Naive thymus-derived CD8-positive, alpha-beta T cell (primary cell): Measurements from ENCODE around the gene LPO. TPM values are rescaled to one million over a fixed set of nuclear protein-coding genes. Genes with fewer than 3 reads are reported as not detected.

Source experiments
- ATAC-seq, 2 donors: fragments of 150-1000 bp; cut with Tn5 transposase in 1 of 2; sonication (Bioruptor Pico), chemical (Tn5 transposase) in 1 of 2; 1 replicate in 1 of 2; 2 replicates in 1 of 2; pipeline ENCODE4 v1.10.0; 2021; ENCODE audit warnings: mild to moderate bottlenecking in 2 of 2, moderate library complexity in 2 of 2
- POLR2A ChIA-PET: fragments of 350-600 bp; sonication (Branson Sonifier 250); formaldehyde crosslinking; loops from one replicate; lab custom pipeline; 2021; ENCODE audit warnings: antibody characterized with exemption; lab: Charles Lee
- DNase-seq, 10 donors: peaks; one replicate each; pipeline versions ENCODE4 v3.0.0 to v3.0.0-alpha.2; 2020 to 2022
- H3K27ac Mint-ChIP-seq, 10 donors: one replicate each; pipeline ENCODE4 v1.8.0; 2020 to 2022; ENCODE audit warnings: mild to moderate bottlenecking in 10 of 10, mixed read lengths in 10 of 10, moderate library complexity in 4 of 10, inconsistent platforms in 1 of 10
- H3K27me3 Mint-ChIP-seq, 5 donors: one replicate each; pipeline ENCODE4 v1.8.0; 2021 to 2022; ENCODE audit warnings: mixed read lengths in 5 of 5
- H3K36me3 Mint-ChIP-seq, 3 donors: one replicate each; pipeline ENCODE4 v1.8.0; 2020 to 2022; ENCODE audit warnings: mixed read lengths in 3 of 3, mild to moderate bottlenecking in 2 of 3, inconsistent platforms in 1 of 3
- H3K4me1 Mint-ChIP-seq, 4 donors: one replicate each; pipeline ENCODE4 v1.8.0; 2021 to 2022; ENCODE audit warnings: mixed read lengths in 4 of 4
- H3K4me3 Mint-ChIP-seq, 10 donors: one replicate each; pipeline ENCODE4 v1.8.0; 2020 to 2022; ENCODE audit warnings: mild to moderate bottlenecking in 10 of 10, mixed read lengths in 10 of 10, moderate library complexity in 6 of 10, inconsistent platforms in 1 of 10
- H3K9me3 Mint-ChIP-seq, 9 donors: one replicate each; pipeline ENCODE4 v1.8.0; 2020 to 2022; ENCODE audit warnings: mixed read lengths in 9 of 9, mild to moderate bottlenecking in 3 of 9, inconsistent platforms in 1 of 9, moderate library complexity in 1 of 9
- polyA plus RNA-seq, 3 donors: library from polyadenylated mRNA; unstranded; fragments of 300-500 nt; fragmentation: Illumina TruSeq; gene quantifications; one replicate each; pipeline ENCODE4 v1.2.3, GENCODE V29; 2021
- total RNA-seq, 8 experiments: library from RNA in 2 of 8; stranded (reverse) in 2 of 8; gene quantifications; one replicate each; pipeline ENCODE4 v1.2.3 and lab custom pipeline; 2021 to 2026

Gene LPO
- total and polyA plus RNA-seq, 5 experiments from 2014 or later = not detected

DNA sequence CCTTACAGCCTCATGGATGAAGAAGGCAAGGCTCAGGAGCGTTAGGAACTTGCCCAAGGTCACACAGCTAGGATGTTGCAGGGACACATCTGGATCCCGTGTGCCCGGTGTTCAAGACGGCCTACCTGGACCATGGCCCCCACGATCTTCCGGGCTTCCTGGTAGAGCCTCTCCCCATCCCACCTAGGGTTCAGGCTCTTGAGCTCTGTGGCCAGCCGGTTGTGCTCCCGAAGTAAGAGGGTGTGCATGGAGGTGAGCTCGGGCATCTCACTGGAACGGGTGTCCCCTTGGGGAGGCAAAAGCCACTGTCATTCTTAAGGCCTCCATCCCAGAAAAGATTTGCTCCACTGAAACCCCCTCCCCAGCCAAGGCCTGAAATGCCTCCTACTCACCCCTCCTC lies 37.0 kb downstream of the LPO start:
- peaks cover 0 to 29% (median 18%) of the 10 kb centered on the region in 5 donors for H3K27me3 Mint-ChIP-seq
- H3K4me3 Mint-ChIP-seq = no peak overlapping the region
- POLR2A ChIA-PET = no interaction called here
- H3K4me1 Mint-ChIP-seq = peaks cover 2 to 8% (median 4%) of the 10 kb centered on the region in 4 donors
- no peak overlapping the region for H3K27ac Mint-ChIP-seq
- H3K9me3 Mint-ChIP-seq = peaks cover 0 to 4% (median 0%) of the 10 kb centered on the region in 9 donors
- no peak for ATAC-seq
- DNase-seq = no peak
- H3K36me3 Mint-ChIP-seq = no peaks in the 10 kb centered on the region

DNA sequence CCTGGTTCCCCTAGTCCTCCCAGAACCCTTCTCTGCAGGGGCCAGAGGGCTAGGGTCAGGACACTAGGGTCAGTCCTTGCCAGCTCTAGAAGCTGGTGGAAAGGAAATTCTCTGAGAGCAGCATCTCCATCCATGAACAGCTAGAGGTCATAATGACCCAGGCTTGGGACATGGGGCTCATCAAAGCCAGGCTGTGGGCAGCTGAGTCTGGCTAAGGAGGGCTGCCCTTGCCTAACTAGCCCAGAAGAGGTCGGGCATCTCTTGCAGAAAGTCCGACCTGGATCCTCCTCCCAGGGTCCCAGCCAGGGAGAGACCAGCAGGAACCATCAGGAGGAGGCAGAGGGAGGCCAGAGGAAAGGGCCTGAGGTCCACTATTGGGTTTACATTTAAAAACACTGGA lies 38.0 kb downstream of the LPO start:
- Mint-ChIP-seq H3K27me3 (peaks cover 0 to 36% (median 22%) of the 10 kb centered on the region in 5 donors), H3K27ac (no peak overlapping the region), H3K4me3 (no peak overlapping the region), H3K36me3 (no peaks in the 10 kb centered on the region), H3K4me1 (peaks cover 2 to 8% (median 5%) of the 10 kb centered on the region in 4 donors), H3K9me3 (peaks cover 0 to 4% (median 0%) of the 10 kb centered on the region in 9 donors)
- DNase-seq = no peak
- no peak for ATAC-seq
- POLR2A ChIA-PET = no interaction called here

DNA sequence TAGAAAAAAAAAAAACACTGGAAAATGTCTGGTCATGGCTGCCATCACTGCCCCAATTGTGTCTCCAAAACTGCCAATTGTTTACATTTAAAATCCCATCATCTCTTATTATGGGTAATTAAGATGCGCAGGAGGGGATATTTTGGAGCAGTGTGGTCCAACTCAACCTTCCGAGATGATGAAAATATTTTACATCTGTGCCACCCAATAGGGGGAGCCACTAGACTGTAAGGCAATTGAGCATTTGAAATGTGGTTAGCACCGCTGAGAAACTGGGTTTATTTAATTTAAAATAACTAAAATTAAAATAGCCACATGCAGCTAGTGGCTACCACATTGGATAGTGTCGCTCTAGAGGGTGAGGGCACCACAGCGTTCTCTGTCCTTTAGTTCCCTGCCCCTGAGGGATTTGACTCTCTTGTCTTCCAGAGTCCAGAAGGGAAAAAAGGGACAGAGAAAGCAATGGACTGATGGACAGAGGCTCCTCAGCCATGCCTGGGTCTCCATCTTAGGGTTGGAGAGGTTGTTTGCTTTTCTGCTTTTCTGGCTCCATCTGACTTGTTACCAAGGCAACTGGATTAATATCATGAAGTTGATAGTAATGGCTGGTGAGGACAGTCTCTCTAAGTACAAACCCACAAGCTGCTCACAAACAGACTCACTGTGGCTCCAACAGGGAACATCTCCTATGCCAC lies 38.9 kb downstream of the LPO start:
- H3K4me3 Mint-ChIP-seq = no peak overlapping the region
- H3K9me3 Mint-ChIP-seq = peaks cover 0 to 4% (median 0%) of the 10 kb centered on the region in 9 donors
- POLR2A ChIA-PET = no interaction called here
- peak in 2 of 10 donors; percentile 10 to 25 for DNase-seq
- H3K27ac Mint-ChIP-seq = no peak overlapping the region
- H3K36me3 Mint-ChIP-seq = no peaks in the 10 kb centered on the region
- peaks cover 2 to 8% (median 5%) of the 10 kb centered on the region in 4 donors for H3K4me1 Mint-ChIP-seq
- ATAC-seq = no peak
- H3K27me3 Mint-ChIP-seq = peaks cover 0 to 36% (median 22%) of the 10 kb centered on the region in 5 donors

DNA sequence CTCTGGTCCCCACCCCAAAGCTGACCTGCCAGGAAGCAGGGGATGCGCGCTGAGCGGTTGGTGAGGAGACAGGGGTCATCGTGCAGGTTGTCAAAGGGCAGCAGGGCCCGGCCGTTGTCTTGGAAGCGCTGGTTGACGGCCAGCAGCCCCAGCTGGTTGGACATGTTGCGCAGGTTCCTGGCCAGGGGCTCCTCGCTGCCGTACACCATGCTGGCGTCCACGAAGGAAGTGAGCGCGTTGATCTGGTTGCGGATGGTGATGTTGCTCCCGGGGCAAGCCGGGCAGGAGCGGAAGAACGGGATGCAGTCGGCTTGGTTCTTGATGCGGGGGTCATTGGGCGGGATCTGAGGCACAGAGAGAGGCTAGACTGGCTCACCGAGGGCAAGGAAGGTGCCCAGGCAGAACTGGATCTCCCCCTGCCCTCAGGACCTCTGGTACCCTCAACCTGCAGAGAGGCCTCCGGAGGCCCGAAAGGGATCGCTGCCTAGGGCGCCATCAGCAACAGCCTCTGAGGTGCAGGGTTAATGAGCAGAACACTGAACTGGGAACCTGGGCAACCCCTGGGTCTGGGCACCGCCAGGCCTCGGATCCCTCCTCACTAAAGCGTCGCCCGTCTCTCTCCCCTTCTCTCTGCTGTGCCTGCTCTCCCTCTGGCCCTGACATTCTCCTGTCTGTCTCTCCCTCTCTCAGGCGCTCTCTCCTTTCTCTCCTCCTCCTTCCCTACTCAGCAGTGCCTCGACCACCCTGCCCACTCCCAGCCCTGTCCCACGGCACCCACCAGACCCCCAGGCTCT lies 39.6 kb downstream of the LPO start:
- Mint-ChIP-seq H3K9me3 (peaks cover 0 to 4% (median 0%) of the 10 kb centered on the region in 9 donors), H3K27ac (no peak overlapping the region), H3K4me1 (peaks cover 2 to 8% (median 5%) of the 10 kb centered on the region in 4 donors), H3K36me3 (no peaks in the 10 kb centered on the region), H3K27me3 (peaks cover 0 to 36% (median 22%) of the 10 kb centered on the region in 5 donors), H3K4me3 (no peak overlapping the region)
- POLR2A ChIA-PET = no interaction called here
- ATAC-seq (no peak), DNase-seq (no peak)

DNA sequence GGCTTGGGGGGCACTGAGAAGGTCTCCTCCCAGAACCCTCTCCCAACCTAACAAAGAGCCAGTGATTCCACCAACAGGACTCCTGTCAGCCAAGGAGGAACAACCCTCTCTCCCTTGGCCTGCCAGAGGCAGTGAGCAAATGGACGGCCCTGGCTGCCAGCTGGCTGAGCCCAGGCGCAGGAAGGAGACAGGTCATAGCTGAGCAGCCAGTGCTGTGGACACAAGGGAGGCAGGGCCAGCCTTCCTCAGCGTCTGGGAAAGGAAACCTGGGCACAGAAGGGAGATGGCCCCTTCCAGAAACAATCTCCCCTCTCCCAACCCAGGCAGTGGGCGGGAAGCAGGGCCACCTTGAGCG lies 40.3 kb downstream of the LPO start:
- Mint-ChIP-seq H3K36me3 (no peaks in the 10 kb centered on the region), H3K27me3 (peaks cover 0 to 41% (median 24%) of the 10 kb centered on the region in 5 donors), H3K27ac (no peak overlapping the region), H3K4me1 (peaks cover 2 to 8% (median 5%) of the 10 kb centered on the region in 4 donors), H3K9me3 (peaks cover 0 to 4% (median 0%) of the 10 kb centered on the region in 9 donors), H3K4me3 (peak overlapping the region in 1 of 10 donors; percentile 19)
- ATAC-seq (no peak), DNase-seq (no peak)
- POLR2A ChIA-PET = no interaction called here

DNA sequence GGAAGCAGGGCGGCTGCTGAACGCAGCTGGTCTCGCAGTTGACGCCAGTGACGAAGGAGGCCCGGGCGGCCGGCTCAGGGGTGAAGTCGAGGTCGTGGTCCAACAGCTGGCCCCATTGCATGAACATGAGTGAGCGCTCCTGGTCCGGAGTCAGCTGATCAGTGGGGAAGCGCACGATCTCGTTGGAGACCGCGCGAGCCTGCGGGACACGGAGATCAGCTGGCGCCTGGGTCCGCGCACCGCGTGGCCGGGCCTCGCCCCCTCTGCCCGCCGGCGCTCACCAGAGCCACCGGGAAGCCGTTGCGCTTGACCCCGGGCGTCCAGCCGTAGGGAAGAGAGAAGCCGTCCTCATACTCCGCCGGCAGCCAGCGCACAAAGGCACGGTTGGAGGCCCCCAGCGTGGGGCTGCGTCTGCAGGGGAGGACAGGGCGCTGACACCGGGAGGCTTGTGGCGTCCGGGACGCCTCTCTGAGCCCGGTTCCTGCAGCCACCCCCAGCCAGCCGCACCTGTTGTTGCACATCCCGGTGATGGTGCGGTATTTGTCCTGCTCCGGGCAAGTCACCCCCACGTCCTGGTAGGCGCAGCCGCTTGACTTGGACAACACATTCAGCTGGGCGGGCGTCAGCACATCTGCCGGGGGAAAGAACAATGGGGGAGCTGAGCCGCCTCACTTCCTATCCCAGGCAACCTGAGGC lies 40.8 kb downstream of the LPO start:
- peak in 1 of 2 donors; percentile 35 for ATAC-seq

DNA sequence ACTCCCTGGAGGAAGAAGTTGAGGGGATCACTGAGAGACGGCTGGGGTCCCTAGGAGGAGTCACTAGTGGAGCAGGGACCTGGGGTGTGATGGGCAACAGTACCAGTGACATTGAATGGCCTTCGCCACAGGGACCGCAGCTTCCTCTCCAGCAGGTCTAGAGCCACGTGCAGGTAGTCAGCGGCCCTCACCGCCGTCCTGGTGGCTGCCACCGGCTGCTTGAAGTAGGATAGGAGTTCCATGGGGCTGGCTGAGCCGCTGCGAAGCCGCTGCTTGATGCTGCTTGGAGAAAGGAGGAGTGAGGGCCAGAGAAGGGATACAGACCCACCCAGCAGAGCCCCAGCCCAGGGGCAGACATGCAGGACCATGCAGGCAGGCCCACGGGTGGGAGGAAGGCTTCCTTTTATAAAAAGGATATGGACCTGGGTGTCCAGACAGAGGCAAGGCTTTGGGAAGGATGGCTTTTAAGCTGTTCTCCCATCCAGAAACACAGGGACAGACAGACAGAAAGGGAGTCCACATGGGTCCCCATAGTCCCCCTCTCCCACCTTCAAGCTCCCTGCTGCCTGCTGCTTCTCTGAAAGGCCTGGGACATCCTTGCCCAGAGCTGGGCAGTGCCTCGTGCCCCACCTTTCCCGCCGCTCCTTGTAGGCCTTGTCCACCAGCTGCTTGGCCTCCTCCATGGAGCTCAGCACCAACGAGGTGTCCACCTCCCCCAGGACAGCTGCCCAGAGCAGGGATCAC lies 41.5 kb downstream of the LPO start:
- DNase-seq (no peak), ATAC-seq (peak; percentile 43 to 56)
- POLR2A ChIA-PET = no interaction called here
- H3K27me3 Mint-ChIP-seq = peaks cover 0 to 46% (median 25%) of the 10 kb centered on the region in 5 donors
- H3K27ac Mint-ChIP-seq = peak overlapping the region in 1 of 10 donors; percentile 75
- H3K9me3 Mint-ChIP-seq = peaks cover 0 to 4% (median 0%) of the 10 kb centered on the region in 9 donors
- H3K4me3 Mint-ChIP-seq = peak overlapping the region in 3 of 10 donors; percentile 39 to 57 (median 42)
- no peaks in the 10 kb centered on the region for H3K36me3 Mint-ChIP-seq
- peaks cover 2 to 10% (median 5%) of the 10 kb centered on the region in 4 donors for H3K4me1 Mint-ChIP-seq

More for the DNA sequence above, 40.8 kb downstream of the LPO start:
- H3K27me3 Mint-ChIP-seq = peaks cover 0 to 46% (median 25%) of the 10 kb centered on the region in 5 donors
- no peaks in the 10 kb centered on the region for H3K36me3 Mint-ChIP-seq
- H3K27ac Mint-ChIP-seq = no peak overlapping the region
- no peak for DNase-seq
- H3K4me1 Mint-ChIP-seq = peaks cover 2 to 8% (median 5%) of the 10 kb centered on the region in 4 donors
- H3K9me3 Mint-ChIP-seq = peaks cover 0 to 4% (median 0%) of the 10 kb centered on the region in 9 donors
- peak overlapping the region in 3 of 10 donors; percentile 39 to 57 (median 42) for H3K4me3 Mint-ChIP-seq
- POLR2A ChIA-PET = no interaction called here

DNA sequence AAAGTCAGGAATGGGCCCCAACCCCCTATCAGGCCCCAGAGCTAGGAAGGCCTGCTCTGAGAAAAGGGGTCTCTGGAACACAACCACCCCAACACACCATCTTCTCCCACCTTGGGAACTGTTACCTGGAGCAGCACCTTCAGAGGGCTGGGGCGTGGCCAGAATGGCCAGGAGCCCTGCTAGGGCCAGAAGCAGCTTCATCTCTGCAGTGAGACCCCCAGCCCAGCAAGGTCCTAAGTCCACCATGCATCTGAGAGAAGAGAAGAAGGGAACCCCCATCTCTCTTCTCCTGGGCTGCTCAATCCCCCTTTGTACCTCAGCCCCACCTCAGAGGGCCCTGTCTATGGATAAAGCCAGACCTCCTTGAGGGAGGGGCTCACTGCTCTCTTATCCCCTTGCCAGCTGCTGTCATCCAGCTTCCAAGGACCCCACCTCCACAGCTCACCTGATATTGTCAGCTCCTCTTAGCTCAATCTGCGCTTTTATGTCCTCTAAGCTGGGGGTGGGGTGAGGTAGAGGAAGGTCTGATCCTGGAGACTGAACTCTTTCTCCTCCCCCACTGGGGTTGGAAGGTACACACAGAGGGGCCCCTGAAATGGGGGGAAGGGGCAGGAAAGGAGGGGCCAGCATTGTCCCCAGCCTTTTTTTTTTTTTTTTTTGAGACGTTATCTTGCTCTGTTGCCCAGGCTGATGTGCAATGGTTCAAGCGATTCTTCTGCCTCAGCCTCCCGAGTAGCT lies 42.3 kb downstream of the LPO start, which contains the start of gene MPO:
Gene MPO, minus strand, starts transcription at position 456 of the 738 bp plus-strand sequence. Its CDS starts 177 bp downstream, at position 279.
- peak within 1 kb of the TSS in 2 of 10 donors; percentile 59 to 75 for H3K27ac Mint-ChIP-seq
- ATAC-seq = no peak

DNA sequence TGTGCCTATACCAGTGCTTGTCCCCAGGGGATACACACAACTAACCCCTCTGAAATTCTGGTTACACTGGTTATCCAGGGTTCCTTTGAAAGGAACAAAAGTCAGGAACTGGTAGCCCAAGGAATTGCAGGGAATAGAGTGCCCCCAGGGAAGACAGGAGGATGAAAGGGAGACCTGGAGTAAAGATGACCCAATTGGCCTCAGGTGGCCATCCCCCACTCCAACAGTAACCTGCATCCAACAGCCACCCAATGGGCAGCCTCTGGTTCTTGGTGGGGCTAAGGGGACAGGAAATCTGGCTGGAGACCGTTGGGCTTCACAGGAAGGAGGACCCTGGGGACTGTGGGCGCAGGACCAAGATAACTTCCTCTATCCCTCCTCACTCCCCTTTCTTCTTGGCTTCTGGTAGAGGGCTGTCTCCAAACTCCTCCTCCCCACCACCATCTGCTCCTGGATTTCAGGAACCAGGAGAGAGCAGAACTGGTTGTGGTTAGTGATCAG lies 43.2 kb downstream of the LPO start:
- Mint-ChIP-seq H3K4me3 (no peak overlapping the region), H3K4me1 (peaks cover 2 to 10% (median 5%) of the 10 kb centered on the region in 4 donors)

More for the DNA sequence above, 42.3 kb downstream of the LPO start, which contains the start of gene MPO:
- no peak for DNase-seq
- Mint-ChIP-seq H3K9me3 (peaks cover 0 to 3% (median 0%) of the 10 kb centered on the region in 9 donors), H3K4me1 (peaks cover 2 to 10% (median 5%) of the 10 kb centered on the region in 4 donors), H3K4me3 (peak within 1 kb of the TSS in 3 of 10 donors; percentile 39 to 57 (median 42)), H3K36me3 (no peaks in the 10 kb centered on the region), H3K27me3 (peaks cover 2 to 46% (median 25%) of the 10 kb centered on the region in 5 donors)
- POLR2A ChIA-PET = no interaction called here

DNA sequence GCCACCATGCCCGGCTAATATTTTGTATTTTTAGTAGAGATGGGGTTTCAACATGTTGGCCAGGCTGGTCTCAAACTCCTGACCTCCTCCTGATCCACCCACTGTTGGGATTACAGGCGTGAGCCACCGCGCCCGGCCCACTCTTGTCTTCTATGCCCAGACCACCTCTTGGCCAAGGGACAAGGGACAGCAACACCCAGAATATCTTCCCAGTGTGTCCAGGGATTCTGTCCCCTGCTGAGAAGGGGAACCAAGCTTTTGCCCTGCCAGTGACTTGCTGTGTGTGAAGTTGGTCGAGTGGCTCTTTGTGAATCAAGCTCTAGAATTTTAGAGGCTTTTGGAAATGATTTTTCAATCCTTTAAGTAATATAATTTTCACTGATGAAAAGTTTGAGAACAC lies 44.1 kb downstream of the LPO start:
- ATAC-seq (no peak), DNase-seq (no peak)
- POLR2A ChIA-PET = no interaction called here
- Mint-ChIP-seq H3K36me3 (no peaks in the 10 kb centered on the region), H3K27me3 (peaks cover 4 to 49% (median 25%) of the 10 kb centered on the region in 5 donors), H3K9me3 (peaks cover 0 to 3% (median 0%) of the 10 kb centered on the region in 9 donors), H3K4me3 (no peak overlapping the region), H3K4me1 (peaks cover 2 to 10% (median 5%) of the 10 kb centered on the region in 4 donors), H3K27ac (no peak overlapping the region)

More for the DNA sequence above, 43.2 kb downstream of the LPO start:
- H3K36me3 Mint-ChIP-seq = no peaks in the 10 kb centered on the region
- POLR2A ChIA-PET = no interaction called here
- H3K9me3 Mint-ChIP-seq = peaks cover 0 to 3% (median 0%) of the 10 kb centered on the region in 9 donors
- H3K27ac Mint-ChIP-seq = no peak overlapping the region
- peaks cover 2 to 46% (median 25%) of the 10 kb centered on the region in 5 donors for H3K27me3 Mint-ChIP-seq
- ATAC-seq = no peak
- DNase-seq = no peak
